Left colon (tissue), 2 donors: Measurements from ENCODE around the gene PGA4. TPM values are rescaled to one million over a fixed set of nuclear protein-coding genes. Genes with fewer than 3 reads are reported as not detected.
A peak's percentile ranks its signal among the peaks of the same experiment; 100 is the strongest.
"Not testable (repeated sequence)": the region's sequence is repeated elsewhere in the genome, so short reads cannot be mapped to it uniquely, and the experiment has no call there.

ENCODE experiments used
- ATAC-seq: fragments of 200-7000 bp; cut with Tn5 transposase; one replicate; pipeline ENCODE4 v1.9.1; 2020; ENCODE audit warnings: mild to moderate bottlenecking, moderate library complexity
- DNase-seq, 2 donors: peaks; one replicate each; pipeline ENCODE4 v3.0.0-alpha.2; 2020
- intact Hi-C, 2 donors: fragments of 100-400 bp; cut with DNase I in 1 of 2; cut with micrococcal nuclease in 1 of 2; formaldehyde crosslinking; loops; one replicate each; pipeline versions ENCODE4 v1.11.2 to v1.14.0; 2022; cut with DNase I, micrococcal nuclease
- total RNA-seq, 2 donors: library from RNA; stranded (reverse); fragmentation: NEBNext Ultra II Directional; extraction: Animal tissue kit (Norgen Biotek cat#: 25700); gene quantifications; one replicate each; pipeline ENCODE4 v1.2.1, GENCODE V29; 2021
- donor health status: DM: no; HTN: no; CAD: no.
- donor health status: DM: yes; HTN: yes; CAD: no.

Gene PGA4
- total RNA-seq, 2 donors from 2014 or later: 0.14 to 0.52 TPM

DNA sequence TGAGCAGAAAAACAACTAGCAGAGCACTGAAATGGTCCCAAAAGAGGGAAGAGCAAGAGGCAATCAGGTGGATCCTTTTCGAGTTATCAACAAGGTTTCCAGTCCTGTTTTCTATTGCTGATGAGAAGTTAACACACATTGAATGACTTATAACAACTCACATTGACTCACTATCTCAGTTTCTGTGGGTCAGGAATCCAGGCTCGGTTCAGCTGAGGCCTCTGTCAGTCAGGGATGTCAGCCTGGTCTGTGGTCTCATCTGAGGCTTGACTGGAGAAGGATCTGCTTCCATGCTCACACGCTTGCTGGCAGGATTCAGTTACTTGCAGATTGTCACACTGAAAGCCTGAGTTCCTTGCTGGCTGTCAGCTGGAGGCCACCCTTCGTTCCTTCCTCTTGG, 15.0 kb downstream of the PGA4 start:
- ATAC-seq, DNase-seq, intact Hi-C loops: not testable (repeated sequence)

DNA sequence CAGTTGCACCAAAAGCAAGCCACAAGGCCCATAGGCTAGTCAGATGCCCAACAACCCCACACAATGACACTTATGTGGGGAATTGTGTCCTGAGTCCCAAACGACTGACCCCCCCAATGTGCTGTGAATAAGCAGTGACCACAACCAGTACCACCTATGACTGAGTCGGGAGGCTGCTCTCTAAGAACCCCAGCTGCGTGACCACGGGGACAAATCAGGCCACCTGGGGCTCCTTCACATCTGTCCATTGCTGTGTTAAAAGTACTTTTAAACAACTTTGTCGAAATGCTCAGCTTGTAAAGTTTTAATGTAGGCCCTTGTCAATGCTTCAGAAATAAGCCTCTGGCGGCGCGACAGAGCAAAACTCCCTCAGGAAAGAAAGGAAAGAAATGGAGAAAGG, 18.1 kb downstream of the PGA4 start:
- intact Hi-C loops, ATAC-seq, DNase-seq: not testable (repeated sequence)

- intact Hi-C loops, ATAC-seq, DNase-seq: not testable (repeated sequence)
These were observed 18.7 kb downstream of the PGA4 start, which contains the start of gene PGA5 for GRCh38 chr11:61240875-61241274. Gene PGA5 (plus strand): TSS chr11:61241175. CDS start chr11:61241227, 52 bp downstream.

- ATAC-seq, DNase-seq, intact Hi-C loops: not testable (repeated sequence)
These were observed 19.4 kb downstream of the PGA4 start for GRCh38 chr11:61241526-61241925.

- DNase-seq, ATAC-seq, intact Hi-C loops: not testable (repeated sequence)
These were observed 23.3 kb downstream of the PGA4 start for GRCh38 chr11:61245284-61245964.

GRCh38 chr11:61248071-61248470, 25.9 kb downstream of the PGA4 start:
- DNase-seq, ATAC-seq, intact Hi-C loops: not testable (repeated sequence)

DNA sequence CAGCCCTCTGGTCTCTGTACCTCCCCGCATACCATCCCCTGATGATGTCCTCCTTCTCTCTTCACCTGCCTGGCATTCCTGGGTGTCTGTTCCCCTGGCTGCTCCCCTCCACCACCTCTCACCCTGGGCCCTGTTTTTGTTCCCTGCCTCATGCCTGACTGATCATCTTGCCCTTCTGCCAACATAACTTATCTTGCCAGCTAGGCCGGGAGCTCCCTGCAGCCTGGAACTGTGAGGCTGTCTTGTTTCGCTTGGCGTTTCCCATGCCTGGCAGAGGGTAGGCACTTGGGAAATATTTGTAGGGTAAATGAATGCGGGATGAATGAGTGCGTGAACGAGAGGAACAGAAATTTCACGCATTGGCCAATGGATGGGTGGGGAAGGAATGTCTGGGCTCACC, 27.1 kb downstream of the PGA4 start:
- ATAC-seq, DNase-seq, intact Hi-C loops: not testable (repeated sequence)

GRCh38 chr11:61250796-61251765, 28.9 kb downstream of the PGA4 start:
- intact Hi-C loops: loop anchor here in 1 of 2 donors (10.0 kb wide), 1 partner anchor 134 kb away; no protein-coding TSS in a partner anchor
- not testable (repeated sequence) for ATAC-seq, DNase-seq

DNA sequence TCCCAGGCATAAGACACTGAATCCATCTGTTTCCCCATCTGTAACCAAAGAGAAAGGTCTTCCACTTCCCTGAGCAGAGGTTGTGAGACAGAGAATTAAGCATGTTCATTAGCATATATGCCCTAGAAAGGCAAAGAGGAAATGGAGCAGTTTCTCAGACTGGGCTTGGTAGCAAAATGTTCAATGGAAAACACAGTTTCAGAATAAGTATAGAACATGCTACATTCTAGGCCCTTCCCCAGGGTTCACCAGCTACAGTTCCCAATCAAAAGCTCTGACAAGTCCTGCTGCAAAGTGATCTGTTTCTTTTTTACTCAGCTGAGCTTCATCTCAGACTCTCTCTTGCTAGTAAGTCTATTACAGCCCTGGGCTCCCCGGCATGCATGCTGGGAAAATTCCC, 30.2 kb downstream of the PGA4 start:
- not testable (repeated sequence) for ATAC-seq, DNase-seq
- intact Hi-C loops: loop anchor here in 1 of 2 donors (10.0 kb wide), 1 partner anchor 132 kb away; no protein-coding TSS in a partner anchor

DNA sequence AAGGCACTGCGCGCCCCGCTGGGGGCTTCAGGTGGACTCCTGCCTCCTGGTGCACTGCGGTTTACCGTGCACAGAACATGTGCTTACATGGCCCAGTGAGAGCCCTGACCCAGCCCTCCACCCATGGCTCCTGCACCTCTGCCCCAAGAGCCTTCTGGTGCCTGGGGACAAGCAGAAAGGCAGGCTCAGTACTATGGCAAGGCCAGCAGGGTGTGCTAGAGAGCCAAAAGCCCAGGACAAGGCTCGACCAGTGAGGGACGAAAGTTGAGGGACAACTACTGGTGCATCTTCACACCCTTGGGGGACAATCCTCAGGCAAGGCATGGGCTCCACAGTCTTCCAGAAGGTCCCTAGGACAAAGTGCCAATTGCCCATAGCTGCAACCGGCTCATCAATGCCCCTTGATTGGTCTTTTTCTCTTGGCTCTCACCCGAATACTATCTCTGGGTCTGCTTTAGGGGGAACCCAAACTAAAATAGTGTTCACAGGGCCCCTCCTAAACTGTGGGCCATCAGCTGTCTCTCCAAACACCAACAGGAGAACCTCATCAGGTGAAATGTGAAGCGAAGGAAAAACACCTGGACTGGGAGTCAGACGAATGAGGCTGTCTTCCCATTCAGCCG, 32.4 kb downstream of the PGA4 start:
- DNase-seq (peak; percentile 38 to 57), ATAC-seq (peak; percentile 95)
- intact Hi-C loops: loop anchor here in 1 of 2 donors (10.0 kb wide), 1 partner anchor 130 kb away; no protein-coding TSS in a partner anchor

GRCh38 chr11:61256710-61257482, 34.7 kb downstream of the PGA4 start:
- no peak for ATAC-seq

GRCh38 chr11:61258546-61258945, 36.4 kb downstream of the PGA4 start:
- intact Hi-C loops: loop anchor here in 1 of 2 donors (10.0 kb wide), 1 partner anchor 126 kb away; no protein-coding TSS in a partner anchor
- ATAC-seq (no peak), DNase-seq (no peak)

More at GRCh38 chr11:61256710-61257482, 34.7 kb downstream of the PGA4 start:
- DNase-seq: no peak
- intact Hi-C loops: loop anchor here in 1 of 2 donors (10.0 kb wide), 1 partner anchor 128 kb away; no protein-coding TSS in a partner anchor

- intact Hi-C loops: loop anchor here in 1 of 2 donors (10.0 kb wide), 1 partner anchor 125 kb away; no protein-coding TSS in a partner anchor
- ATAC-seq (no peak), DNase-seq (no peak)
These were observed 37.2 kb downstream of the PGA4 start for GRCh38 chr11:61259363-61259762.

DNA sequence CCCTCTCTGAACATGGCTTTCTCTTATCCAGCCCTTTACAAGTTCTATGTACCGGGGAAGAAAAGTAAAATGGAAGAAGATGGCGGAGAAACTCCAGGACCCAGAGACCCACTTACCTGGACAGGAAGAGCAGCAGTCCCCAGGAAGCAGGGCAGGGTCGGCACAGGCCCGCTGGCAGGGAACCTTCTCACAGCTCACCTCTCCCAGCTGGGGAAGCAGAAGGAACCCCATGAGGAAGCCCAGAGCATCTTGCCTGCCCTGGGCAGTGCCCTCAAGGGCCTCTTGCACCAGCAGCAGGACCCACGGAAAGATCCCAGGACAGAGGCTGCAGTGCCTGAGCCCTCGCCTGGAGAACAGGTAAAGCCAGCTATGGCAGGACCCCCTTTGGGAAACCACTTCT, 42.2 kb downstream of the PGA4 start:
- no peak for ATAC-seq
- intact Hi-C loops: no loop called here
- DNase-seq: no peak

- intact Hi-C loops: no loop called here
- DNase-seq (no peak), ATAC-seq (no peak)
These were observed 42.6 kb downstream of the PGA4 start for GRCh38 chr11:61264795-61265194.

GRCh38 chr11:61265357-61265756, 43.2 kb downstream of the PGA4 start:
- ATAC-seq (no peak), DNase-seq (no peak)
- intact Hi-C loops: no loop called here

DNA sequence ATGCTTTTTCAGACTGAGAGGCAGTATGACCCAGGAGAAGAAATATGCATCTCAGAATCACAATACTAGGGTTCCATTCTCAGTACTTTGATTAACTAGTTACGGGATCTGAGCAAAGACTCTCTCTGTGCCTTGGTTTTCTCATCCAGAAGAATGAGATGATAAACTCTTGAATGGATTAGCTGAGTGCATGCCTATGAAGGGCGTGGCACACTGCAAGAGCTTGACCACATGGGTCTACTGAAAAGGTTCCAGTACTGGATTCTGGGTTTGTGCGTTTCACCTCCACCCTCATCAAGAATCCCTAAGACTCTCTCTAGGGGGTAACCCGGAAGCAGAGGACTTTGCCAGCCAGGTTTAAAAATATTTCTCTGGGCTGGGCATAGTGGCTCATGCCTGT, 44.5 kb downstream of the PGA4 start:
- intact Hi-C loops: no loop called here
- DNase-seq: no peak
- no peak for ATAC-seq

DNA sequence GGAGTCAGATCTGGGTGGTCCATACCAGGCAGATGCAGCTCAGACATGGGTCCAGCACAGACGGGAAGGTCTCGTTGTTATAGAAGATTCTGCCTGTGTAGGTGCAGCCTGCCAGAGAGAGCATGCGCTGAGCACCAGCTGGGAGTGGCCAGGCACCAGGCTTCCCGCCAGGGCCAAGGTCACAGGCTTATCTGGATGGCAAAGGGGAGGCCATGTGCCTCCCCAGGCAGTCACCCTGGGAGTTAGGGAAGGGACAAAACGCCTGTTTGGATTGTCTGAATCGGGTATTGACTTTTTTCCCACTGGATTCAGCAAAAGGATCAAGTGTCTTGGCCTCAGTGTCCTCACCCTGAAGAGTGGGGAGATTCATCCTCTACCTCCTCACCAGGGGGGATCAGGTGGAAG, 45.3 kb downstream of the PGA4 start:
- intact Hi-C loops: no loop called here
- ATAC-seq (peak; percentile 80), DNase-seq (peak; percentile 20 to 30)
